Subcutaneous abdominal adipose tissue (tissue), 5 donors: ENCODE data around the gene TRRAP.

Experiments
- H3K27ac ChIP-seq: one replicate; pipeline ENCODE4 v1.7.0; 2013; ENCODE audit warnings: low read depth, mild to moderate bottlenecking, inconsistent platforms, low read length, moderate library complexity
- H3K27me3 ChIP-seq, 5 donors: one replicate each; pipeline ENCODE4 v1.7.0; 2013; ENCODE audit warnings: low read length in 5 of 5, inconsistent platforms in 1 of 5; ENCODE audit not compliant: control insufficient read depth in 5 of 5, insufficient read depth in 4 of 5
- H3K36me3 ChIP-seq, 5 donors: one replicate each; pipeline ENCODE4 v1.7.0; 2013; ENCODE audit warnings: low read length in 5 of 5; ENCODE audit not compliant: control insufficient read depth in 5 of 5, insufficient read depth in 5 of 5
- H3K4me1 ChIP-seq, 5 donors: one replicate each; pipeline ENCODE4 v1.7.0; 2013; ENCODE audit warnings: low read length in 5 of 5, mild to moderate bottlenecking in 3 of 5, moderate library complexity in 1 of 5; ENCODE audit not compliant: control insufficient read depth in 5 of 5, insufficient read depth in 5 of 5
- H3K4me3 ChIP-seq, 5 donors: one replicate each; pipeline ENCODE4 v1.7.0; 2013; ENCODE audit warnings: low read length in 5 of 5, low read depth in 1 of 5
- H3K9ac ChIP-seq, 5 donors: one replicate each; pipeline ENCODE4 v1.7.0; 2013; ENCODE audit warnings: low read length in 5 of 5, mild to moderate bottlenecking in 4 of 5, moderate library complexity in 3 of 5
- H3K9me3 ChIP-seq, 5 donors: one replicate each; pipeline ENCODE4 v1.7.0; 2013; ENCODE audit warnings: low read length in 5 of 5; ENCODE audit not compliant: control insufficient read depth in 5 of 5
- donor health status: healthy.
- donor health status: healthy.
- donor health status: healthy.
- donor health status: healthy.
- donor health status: healthy.

The TRRAP gene

GRCh38 chr7:98884416-98884815, 6.1 kb downstream of the TRRAP start:
- Histone ChIP-seq H3K27me3 (no peaks in the 10 kb centered on the region), H3K9ac (peak overlapping the region in 1 of 5 donors; percentile 12), H3K9me3 (no peaks in the 10 kb centered on the region), H3K4me3 (no peak overlapping the region), H3K36me3 (peaks cover 11 to 56% (median 46%) of the 10 kb centered on the region in 5 donors), H3K4me1 (peaks cover 4 to 10% (median 8%) of the 10 kb centered on the region in 5 donors), H3K27ac (no peak overlapping the region)

DNA sequence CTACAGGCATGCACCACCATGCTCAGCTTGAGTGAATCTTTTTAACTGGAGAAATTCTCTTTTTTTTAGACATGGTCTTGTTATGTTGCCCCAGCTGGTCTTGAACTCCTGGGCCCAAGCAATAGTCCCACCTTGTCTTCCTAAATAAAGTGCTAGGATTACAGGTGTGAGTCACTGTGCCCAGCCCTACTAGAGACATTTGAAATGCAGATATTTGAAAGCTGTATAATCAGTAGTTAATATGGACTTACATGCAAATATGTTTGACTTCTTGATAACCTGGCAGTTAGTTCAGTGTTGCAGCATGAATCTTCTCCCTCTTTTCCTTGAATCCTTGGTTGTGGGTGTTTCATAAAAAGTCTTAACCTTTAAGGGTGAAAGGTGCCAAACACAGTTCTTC, 8.7 kb downstream of the TRRAP start:
- Histone ChIP-seq H3K9me3 (no peaks in the 10 kb centered on the region), H3K4me3 (no peak overlapping the region), H3K36me3 (peaks cover 15 to 65% (median 50%) of the 10 kb centered on the region in 5 donors), H3K4me1 (no peaks in the 10 kb centered on the region), H3K9ac (no peak overlapping the region), H3K27me3 (no peaks in the 10 kb centered on the region), H3K27ac (no peak overlapping the region)

DNA sequence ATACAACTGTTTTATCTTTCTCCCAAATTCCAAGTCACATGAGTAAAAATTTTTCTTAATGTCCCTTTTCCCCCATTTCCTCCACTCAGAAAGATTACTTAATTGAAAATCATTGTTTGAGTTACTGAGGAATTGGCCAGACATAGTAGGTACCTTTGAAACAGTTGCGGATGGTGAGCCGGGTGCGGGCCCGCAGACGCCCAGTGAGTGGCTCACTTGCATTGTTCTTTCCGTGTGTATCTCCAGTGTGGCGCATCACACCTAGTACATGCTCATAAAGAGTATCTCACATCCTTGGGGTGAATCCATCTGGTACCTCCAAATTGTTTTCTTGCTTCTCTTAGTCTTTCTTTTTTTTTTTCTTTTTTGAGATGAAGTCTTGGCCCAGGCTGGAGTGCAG, 14.3 kb downstream of the TRRAP start:
- Histone ChIP-seq H3K36me3 (peaks cover 41 to 77% (median 61%) of the 10 kb centered on the region in 5 donors), H3K4me1 (no peaks in the 10 kb centered on the region), H3K4me3 (no peak overlapping the region), H3K9ac (no peak overlapping the region), H3K27ac (no peak overlapping the region), H3K9me3 (no peaks in the 10 kb centered on the region), H3K27me3 (no peaks in the 10 kb centered on the region)

DNA sequence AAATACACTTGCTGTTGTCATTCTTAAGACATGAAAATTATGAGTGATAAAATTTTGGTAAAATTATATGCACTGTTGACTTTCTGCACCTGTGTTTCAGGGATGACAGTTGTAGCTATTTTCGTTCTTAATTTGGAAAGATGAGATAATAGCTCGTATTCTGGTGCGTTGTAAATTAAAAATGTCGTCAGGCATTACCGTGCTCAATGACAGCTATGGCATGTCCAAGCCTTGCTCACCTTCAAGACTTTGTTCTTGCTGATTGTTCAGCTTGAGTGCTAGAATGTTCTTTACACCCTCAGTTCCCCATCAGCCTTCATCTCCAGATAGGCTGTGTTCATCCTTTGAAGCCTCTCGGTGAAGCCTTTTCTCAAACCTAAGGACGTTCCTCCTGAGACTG, 21.5 kb downstream of the TRRAP start:
- no peaks in the 10 kb centered on the region for H3K9me3 ChIP-seq
- no peak overlapping the region for H3K4me3 ChIP-seq
- H3K9ac ChIP-seq: no peak overlapping the region
- no peak overlapping the region for H3K27ac ChIP-seq
- H3K27me3 ChIP-seq: no peaks in the 10 kb centered on the region
- H3K4me1 ChIP-seq: no peaks in the 10 kb centered on the region
- H3K36me3 ChIP-seq: peaks cover 44 to 99% (median 78%) of the 10 kb centered on the region in 5 donors

DNA sequence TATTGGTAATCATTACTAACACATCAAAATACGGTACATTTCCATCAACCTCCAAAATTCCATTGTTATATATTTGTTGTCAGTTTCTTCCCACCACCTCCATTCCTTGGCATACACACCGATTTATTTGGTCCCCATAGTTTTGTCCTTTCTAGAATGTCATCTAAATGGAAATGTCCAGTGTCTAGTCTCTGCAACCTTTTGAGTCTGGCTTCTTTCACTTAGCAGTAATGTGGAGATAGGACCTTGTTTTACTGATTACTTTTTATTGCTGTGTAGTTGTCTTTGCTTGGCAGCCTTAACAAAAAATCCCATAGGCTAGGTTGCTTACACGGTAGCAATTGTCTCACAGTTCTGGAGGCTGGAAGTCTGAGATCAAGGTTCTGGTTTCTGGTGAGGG, 22.5 kb downstream of the TRRAP start:
- Histone ChIP-seq H3K36me3 (peaks cover 37 to 100% (median 85%) of the 10 kb centered on the region in 5 donors), H3K4me1 (no peaks in the 10 kb centered on the region), H3K9ac (no peak overlapping the region), H3K4me3 (no peak overlapping the region), H3K27me3 (no peaks in the 10 kb centered on the region), H3K27ac (no peak overlapping the region), H3K9me3 (no peaks in the 10 kb centered on the region)

- no peaks in the 10 kb centered on the region for H3K27me3 ChIP-seq
- peaks cover 32 to 96% (median 84%) of the 10 kb centered on the region in 5 donors for H3K36me3 ChIP-seq
- H3K4me1 ChIP-seq: no peaks in the 10 kb centered on the region
- H3K9me3 ChIP-seq: no peaks in the 10 kb centered on the region
- H3K4me3 ChIP-seq: no peak overlapping the region
- H3K9ac ChIP-seq: no peak overlapping the region
- no peak overlapping the region for H3K27ac ChIP-seq
Measured at GRCh38 chr7:98902523-98902922, 24.2 kb downstream of the TRRAP start.

- Histone ChIP-seq H3K9me3 (no peaks in the 10 kb centered on the region), H3K9ac (no peak overlapping the region), H3K4me3 (no peak overlapping the region), H3K4me1 (no peaks in the 10 kb centered on the region), H3K27me3 (no peaks in the 10 kb centered on the region), H3K27ac (no peak overlapping the region), H3K36me3 (peaks cover 29 to 96% (median 84%) of the 10 kb centered on the region in 5 donors)
Measured at GRCh38 chr7:98903246-98903645, 24.9 kb downstream of the TRRAP start.

GRCh38 chr7:98907570-98907969, 29.2 kb downstream of the TRRAP start:
- no peak overlapping the region for H3K9ac ChIP-seq
- H3K4me1 ChIP-seq: no peaks in the 10 kb centered on the region
- H3K36me3 ChIP-seq: peaks cover 23 to 96% (median 89%) of the 10 kb centered on the region in 5 donors
- H3K27ac ChIP-seq: no peak overlapping the region
- no peak overlapping the region for H3K4me3 ChIP-seq
- H3K27me3 ChIP-seq: no peaks in the 10 kb centered on the region
- H3K9me3 ChIP-seq: no peaks in the 10 kb centered on the region

DNA sequence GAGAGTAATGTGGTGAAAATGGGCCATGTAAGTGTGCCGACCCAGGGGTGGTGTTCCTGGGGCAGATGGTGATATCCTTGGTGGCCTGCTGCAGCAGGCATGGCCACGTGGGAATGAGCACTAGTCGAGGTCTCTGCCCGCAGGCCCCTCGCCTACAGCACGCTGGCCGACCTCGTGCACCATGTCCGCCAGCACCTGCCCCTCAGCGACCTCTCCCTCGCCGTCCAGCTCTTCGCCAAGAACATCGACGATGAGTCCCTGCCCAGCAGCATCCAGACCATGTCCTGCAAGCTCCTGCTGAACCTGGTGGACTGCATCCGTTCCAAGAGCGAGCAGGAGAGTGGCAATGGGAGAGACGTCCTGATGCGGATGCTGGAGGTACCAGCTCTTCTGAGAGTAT, 30.3 kb downstream of the TRRAP start:
- Histone ChIP-seq H3K9me3 (no peaks in the 10 kb centered on the region), H3K9ac (no peak overlapping the region), H3K4me3 (no peak overlapping the region), H3K27ac (no peak overlapping the region), H3K36me3 (peaks cover 25 to 96% (median 91%) of the 10 kb centered on the region in 5 donors), H3K27me3 (no peaks in the 10 kb centered on the region), H3K4me1 (no peaks in the 10 kb centered on the region)

DNA sequence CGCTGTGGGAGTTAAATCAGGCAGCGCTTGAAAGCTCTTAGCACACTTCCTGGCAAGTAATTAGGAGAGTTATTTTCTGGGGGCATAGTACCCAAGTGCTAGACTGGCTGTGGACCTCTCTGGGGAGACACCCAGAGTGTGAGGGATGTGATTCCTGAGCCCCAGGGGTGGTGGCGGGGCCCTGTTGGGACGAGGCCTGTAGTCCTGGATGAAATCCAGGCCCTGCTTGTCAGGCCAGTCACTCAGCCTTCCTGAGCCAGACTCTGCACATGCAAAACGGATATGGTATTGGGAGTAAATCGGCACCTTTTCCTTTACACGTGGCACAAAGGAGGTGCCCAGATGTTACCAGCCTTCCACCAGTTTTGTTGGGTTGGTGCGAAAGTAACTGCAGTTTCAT, 31.2 kb downstream of the TRRAP start:
- no peaks in the 10 kb centered on the region for H3K4me1 ChIP-seq
- H3K9me3 ChIP-seq: no peaks in the 10 kb centered on the region
- H3K9ac ChIP-seq: no peak overlapping the region
- no peak overlapping the region for H3K27ac ChIP-seq
- H3K4me3 ChIP-seq: no peak overlapping the region
- no peaks in the 10 kb centered on the region for H3K27me3 ChIP-seq
- peaks cover 28 to 92% (median 88%) of the 10 kb centered on the region in 5 donors for H3K36me3 ChIP-seq

DNA sequence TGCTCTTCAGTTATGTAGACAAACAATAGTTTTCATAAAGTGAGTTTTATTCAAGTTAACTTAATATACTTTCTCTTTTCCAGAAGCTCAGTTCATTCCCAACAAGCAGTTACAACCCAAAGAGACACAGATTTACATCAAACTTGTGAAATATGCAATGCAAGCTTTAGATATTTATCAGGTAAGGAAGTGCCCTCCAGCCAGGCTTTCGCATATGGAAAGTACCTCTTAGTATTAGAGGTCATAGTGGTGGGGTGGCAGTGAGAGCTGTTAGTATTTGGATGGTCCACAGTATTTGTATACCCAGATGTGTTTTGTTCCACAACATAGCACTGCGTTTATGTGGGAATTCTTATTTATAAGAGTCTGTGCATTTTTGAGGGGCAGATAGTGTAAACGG, 32.1 kb downstream of the TRRAP start:
- Histone ChIP-seq H3K4me3 (no peak overlapping the region), H3K9me3 (no peaks in the 10 kb centered on the region), H3K27me3 (no peaks in the 10 kb centered on the region), H3K4me1 (no peaks in the 10 kb centered on the region), H3K9ac (no peak overlapping the region), H3K36me3 (peaks cover 24 to 87% (median 82%) of the 10 kb centered on the region in 5 donors), H3K27ac (no peak overlapping the region)
